ENCODE measurements around the gene SLC7A8.

Gene SLC7A8

DNA sequence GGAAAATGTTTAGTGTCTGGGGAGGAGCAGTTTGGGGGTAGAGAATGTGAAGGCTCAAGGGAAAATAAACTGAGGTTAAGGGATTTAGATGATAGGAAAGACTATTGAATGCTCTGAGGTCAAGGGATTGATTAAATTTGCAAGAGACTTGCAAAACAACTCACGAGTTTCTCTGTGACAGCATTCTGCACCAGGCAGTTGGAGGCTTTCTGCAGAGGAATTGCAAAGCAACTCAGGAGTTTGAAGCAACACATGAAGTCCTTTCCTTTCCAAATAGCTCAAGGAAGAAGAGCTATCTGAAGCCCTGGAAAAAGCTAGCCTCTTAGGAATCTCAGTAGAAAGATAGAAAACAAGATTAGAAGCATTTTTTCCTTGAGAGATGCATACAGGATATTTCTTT is 23.9 kb downstream of the SLC7A8 start:
- in situ Hi-C loops (cut with HindIII; ENCODE audit: low sequenced_read_pairs): no loop called here

DNA sequence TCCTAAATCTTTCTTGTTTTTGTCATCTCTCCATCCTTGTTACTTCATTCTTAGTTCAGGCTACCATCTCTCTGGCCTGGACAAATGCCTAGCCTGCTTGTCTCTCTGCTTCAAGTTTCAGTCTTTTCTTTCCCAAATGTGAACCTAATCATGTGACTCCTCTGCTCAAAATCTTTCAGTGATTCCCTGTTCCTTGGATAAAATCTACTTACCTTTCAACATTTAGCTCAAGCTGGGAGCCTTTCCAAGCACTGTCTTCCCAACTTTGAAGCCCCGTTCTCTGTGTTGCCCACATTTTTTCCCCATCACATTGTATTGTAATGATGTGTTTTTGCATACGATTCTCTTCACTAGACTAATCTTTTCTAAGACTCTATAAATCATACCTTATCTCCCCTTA is 24.7 kb downstream of the SLC7A8 start:
- in situ Hi-C loops (cut with HindIII; ENCODE audit: low sequenced_read_pairs): no loop called here

DNA sequence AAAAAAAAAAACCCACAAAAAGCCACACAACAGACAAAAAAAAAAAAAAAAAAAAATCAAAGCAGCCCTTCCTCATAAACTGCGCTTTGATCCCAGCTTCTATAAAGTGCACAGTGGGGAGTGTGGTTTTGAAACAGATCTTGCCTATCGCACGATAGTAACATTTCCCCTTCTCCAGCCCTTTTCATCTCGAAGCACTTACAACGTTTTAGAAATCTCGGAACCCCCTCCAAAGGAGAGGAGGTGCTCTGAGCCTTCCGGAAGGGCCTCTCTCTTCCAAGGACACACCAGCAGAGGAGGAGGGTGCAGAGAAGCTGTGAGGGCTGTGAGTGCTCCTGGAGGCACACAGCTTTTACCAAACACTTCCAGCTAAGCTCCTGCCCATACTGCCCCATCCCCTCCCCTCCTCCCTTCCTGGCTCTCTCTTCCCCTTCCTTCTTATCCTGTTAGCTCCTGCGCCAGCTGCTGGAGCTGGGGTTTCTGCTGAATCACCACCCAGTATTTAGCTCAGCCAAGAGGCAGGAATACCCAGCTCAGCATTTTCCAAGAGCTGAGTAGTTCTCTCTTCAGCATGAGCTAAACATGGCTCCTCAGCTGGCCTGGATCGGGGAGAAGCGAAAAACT is 28.4 kb downstream of the SLC7A8 start:
- in situ Hi-C loops (cut with HindIII; ENCODE audit: low sequenced_read_pairs): no loop called here

DNA sequence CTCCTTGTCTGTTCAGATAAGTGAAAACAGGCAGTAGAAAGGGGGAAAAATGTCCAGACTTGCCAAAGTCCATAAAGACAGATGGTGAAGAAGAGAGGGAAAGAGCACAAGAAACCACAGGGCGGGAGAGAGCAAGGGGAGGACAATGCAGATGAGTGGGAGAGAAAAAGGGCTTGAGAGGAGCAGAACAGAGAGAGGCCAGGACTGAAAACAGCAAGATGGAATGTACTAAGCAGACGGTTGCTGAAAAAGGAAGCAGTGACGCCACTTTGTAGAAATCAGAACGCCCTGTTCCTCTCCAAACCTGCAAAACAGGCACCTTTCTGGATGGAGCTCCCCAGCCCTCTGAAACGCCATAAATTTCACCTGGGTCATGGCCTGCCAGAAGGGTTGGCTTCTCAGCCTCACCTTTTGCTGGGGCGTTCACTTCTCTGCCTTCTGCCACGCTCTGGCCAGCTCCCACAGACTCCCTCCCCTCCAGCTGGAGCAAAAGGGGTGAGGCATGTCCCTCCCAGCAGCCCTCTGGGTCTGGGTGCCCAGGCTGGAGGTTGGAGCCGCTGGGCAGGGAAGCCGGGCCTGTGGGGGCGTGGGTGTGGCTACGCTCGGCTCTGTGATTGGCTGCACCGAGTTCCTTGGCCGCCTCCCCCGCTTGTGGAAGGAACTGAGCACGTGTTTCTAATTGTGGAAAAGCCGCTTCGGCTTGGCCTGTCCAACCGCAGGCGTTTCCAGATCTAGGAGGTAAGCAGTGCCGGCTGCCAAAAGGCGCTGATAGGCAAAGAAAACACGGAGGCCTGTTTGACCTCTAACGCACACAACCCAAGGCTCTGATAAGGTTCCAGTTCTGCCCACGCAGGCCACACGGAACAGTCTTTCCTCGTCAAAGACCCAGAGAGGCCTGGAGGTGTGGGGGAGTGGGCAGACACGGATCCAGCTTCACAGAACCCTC is 29.3 kb downstream of the SLC7A8 start:
- in situ Hi-C loops (cut with HindIII; ENCODE audit: low sequenced_read_pairs): no loop called here

DNA sequence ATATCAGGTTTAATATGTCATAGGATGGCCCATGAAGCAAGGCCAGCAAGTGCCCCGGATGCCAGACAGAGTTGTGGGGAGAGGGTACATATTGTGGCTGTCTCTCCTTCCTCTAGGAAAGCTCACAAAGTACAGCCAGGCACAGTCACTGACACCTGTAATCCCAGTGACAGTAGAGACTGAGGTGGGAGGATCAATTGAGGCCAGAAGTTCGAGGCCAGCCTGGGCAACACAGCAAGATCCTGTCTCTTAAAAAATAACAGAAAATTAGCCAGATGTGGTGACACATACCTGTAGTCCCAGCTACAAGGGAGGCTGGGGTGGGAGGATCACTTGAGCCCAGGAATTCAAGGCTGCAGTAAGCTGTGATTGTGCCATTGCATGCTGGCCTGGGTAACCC is 32.1 kb downstream of the SLC7A8 start:
- in situ Hi-C loops (cut with HindIII; ENCODE audit: low sequenced_read_pairs): no loop called here

DNA sequence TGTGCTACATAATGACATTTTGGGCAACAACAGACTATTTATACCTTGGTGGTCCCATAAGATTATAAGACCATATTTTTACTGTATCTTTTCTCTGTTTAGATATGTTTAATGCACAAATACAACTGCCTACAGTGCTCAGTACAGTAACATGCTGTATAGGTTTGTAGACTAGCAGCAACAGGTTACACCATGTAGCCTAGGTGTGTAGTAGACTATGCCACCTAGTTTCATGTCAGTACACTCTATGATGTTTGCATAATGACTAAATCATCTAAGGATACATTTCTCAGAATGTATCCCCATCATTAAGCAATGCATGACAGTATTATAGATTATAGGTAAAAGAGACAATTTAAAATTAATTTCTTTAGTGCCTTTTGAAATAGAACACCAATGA is 33.7 kb downstream of the SLC7A8 start:
- in situ Hi-C loops (cut with HindIII; ENCODE audit: low sequenced_read_pairs): no loop called here

DNA sequence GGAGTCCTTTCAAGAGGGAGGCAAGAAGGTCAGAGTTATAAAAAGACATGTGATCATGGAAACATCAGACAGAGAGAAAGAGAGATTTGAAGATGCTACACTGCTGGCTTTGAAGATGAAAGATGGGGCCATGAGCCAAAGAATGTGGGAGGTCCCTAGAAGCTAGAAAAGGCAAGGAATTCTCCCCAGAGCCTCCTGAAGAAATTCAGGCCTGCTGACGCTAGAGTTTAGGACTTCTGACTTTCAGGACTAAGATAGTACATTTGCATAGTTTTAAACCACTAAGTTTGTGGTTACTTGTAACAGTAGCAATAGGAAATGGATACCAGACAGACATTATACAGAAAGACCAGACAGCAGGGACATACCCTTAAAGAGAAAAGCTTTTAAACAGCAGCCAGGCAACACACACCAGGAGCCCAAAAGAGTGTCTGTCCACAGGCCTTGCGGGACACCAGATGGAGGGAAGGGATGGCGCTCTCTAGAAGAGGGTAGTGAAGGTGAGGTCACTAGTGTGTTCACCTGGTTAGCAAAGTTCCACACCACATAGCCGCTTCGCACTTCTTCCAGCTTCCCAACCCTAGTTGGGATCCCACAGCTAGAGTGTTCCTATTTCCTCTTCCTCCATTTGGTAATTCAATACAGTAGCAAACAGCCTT is 34.7 kb downstream of the SLC7A8 start:
- in situ Hi-C loops (cut with HindIII; ENCODE audit: low sequenced_read_pairs): no loop called here

DNA sequence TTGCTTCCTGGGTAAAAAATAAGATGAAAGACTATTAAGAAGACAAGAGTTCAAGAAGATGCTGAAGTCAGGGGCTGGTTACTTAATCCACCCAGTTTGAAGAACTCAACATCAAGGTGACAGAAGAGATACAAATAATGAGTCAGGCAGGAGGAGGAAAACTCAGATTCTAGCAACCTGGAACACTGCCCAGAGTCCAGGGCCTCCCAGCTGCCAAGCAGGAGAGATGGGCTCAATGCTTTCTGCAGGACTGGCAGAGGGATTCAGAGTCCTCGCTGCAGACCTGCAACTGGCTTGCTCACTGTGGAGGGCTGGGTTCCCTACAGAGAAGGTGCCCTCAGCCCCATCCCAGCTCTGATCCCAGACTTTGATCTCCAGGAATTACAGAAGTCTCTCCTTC is 35.8 kb downstream of the SLC7A8 start:
- in situ Hi-C loops (cut with HindIII; ENCODE audit: low sequenced_read_pairs): no loop called here

DNA sequence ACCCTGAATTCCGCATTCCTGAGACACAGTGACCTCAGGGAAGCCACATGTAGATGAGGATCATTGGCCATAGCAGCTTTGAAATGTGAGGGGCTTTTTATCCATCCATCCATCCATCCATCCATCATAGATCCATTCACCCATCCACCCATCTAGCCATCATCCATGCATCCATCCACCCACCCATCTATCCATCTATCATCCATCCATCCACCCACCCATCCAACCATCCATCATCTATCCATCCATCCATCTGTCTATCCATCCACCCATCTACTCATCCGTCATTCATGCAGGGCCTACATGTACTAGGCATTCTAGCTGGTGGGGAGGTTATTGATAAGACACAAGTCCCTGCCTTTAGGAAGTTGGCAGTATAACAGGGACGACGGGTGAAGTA is 36.5 kb downstream of the SLC7A8 start:
- in situ Hi-C loops (cut with HindIII; ENCODE audit: low sequenced_read_pairs): no loop called here

DNA sequence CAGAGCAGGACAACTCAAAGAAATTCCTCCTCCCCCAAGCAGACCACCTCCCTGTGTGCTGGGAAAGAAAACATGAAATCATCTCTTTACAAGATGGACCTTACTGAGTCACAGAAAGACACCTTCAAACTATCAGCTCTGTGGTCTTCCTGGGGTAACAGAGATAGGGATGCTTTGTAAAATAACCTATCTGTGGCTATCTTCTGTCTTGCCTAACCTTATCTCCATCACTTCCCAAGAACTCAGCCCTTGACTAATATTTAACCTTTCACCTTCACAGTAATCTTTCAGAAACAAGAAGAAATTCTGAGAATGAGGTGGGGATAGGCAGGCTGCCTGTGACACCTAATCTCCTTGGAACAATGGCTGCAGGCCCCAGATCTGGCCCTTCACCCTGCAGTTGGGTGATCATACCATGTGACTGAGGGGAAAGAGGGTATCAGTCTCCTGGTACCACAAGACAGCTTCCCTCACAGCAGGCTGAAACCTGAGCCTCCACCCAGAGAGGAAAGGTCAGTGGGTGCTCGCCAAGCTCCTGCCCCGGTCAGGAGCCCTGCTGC is 37.0 kb downstream of the SLC7A8 start:
- in situ Hi-C loops (cut with HindIII; ENCODE audit: low sequenced_read_pairs): no loop called here

DNA sequence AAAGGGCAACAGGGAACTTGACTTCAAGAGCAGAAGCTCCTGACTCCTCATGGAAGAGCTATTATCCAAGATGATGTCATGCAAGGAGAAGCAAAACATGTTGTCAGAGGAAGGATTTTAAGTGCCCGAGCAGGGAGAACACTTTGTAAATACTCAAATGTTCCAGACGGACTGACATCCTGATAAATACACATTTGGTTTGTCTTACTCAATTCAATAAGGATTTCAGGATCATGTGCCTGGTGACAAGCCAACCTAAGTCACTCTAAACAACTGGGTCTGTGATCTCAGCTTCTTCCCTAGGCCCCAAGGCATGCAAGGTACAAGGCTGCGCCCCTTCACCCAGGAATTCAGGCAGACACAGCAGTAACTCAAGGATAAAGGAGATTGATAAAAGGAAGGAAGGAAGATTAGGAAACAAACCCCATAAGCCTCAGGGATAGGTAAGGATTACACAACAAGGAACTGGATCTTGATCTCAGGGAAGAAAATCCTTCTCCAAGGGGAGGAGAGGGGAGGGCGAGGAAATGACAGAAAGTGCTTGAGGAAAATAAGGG is 37.6 kb downstream of the SLC7A8 start:
- in situ Hi-C loops (cut with HindIII; ENCODE audit: low sequenced_read_pairs): no loop called here

DNA sequence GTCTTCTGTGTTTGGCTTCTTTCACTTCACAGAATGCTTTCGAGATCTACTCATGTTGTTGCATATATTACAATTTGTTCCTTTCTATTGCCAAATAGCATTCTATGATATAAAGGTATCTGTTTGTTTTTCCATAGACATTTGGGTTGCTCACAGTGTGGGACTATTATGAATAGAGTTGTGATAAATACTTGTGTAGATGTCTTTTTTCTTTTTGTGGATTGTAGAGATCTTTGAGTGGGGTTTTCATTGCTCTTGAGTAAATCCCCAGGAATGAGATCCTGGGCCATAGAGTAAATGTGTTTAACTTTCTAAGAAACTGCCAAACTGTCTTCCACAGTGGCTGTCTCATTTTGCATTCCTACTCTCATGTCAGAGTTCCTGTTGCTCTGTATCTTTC is 39.5 kb downstream of the SLC7A8 start:
- in situ Hi-C loops (cut with HindIII; ENCODE audit: low sequenced_read_pairs): no loop called here

DNA sequence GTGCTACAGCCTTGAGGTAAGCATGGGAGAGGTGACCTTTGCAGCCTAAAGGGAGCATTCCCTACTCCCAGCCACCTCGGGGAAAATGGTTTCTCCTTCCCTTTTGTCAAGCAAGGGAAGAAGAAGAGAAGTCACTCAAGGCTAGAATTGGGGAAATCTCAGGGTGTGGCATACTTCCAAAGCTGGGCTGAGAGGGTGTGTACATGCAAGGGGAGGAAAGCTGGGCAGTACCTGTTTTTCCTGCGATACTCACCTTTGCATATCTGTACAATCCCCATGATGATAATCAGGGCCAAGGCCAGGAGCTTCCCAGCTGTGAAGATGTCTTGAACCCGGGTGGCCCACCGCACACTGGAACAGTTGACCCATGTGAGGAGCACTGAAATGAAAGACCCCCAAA is 40.6 kb downstream of the SLC7A8 start:
- in situ Hi-C loops (cut with HindIII; ENCODE audit: low sequenced_read_pairs): no loop called here

DNA sequence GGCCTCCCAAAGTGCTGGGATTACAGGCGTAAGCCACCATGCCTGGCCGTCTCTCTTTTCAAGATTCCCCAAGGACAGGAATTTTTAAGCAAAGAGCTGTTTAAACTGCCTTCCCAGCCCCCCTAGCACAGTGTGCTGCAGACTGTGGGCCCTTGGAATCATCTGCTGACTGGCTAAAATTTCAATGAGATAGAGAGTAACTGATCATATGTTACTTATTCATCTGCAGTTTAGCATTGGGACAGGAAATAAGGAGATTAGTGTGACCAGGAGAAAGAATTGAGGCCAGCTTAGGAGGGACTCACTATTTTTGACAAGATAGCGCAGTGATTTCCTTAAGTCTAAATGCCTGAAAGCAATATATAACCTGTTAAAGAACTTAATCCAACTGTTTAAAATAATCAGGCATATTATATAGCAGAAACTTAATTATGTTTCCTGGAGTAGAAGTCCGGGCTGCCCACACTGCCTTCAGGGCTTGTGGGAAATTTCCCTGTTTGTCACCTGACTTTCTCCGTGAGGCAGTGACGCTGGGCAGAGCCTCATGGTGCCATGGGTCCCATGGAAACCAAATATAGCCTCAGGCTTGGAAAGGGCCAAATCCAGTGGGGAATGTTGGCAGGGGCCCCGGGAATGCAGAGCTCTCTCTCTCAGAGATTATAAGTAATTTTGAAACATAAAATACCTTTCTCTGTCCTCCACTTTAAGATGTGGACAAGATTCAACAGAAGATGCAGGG is 41.6 kb downstream of the SLC7A8 start:
- in situ Hi-C loops (cut with HindIII; ENCODE audit: low sequenced_read_pairs): no loop called here

DNA sequence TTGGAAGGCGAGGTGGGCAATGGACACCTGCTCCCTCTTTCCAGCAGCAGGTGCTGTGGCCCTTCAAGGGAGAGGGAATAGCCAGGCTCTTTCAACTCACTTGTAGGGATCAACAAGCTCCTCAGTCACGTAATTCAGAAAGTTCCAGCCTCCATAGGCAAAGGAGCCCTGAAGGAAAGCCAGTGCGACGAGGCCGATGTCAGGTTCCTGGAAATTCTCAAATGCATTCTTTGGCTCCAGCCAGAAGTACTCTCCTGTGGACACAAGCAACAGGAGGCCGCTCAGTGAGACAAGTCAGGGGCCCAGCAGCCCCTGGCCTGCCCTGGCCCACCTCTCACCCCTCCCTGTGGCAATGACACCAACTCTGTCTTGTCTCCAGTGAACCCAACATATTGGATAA is 43.1 kb downstream of the SLC7A8 start:
- in situ Hi-C loops (cut with HindIII; ENCODE audit: low sequenced_read_pairs): no loop called here

DNA sequence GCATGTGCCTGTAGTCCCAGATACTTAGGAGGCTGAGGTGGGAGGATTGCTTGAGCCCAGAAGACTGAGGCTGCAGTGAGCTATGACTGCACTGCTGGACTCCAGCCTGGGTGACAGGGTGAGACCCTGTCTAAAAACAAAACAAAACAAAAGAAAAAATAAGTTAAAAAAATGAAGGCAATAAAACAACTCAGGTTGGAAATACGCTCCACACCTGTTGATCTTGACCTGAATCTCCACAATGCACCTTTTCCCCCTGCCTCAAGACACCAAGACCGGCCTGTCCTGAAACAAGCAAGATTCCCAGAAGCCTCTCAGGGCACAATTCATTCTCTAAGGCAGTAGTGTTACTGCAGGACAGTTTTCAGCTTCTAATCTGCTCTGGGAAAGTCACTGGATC is 43.6 kb downstream of the SLC7A8 start:
- in situ Hi-C loops (cut with HindIII; ENCODE audit: low sequenced_read_pairs): no loop called here

DNA sequence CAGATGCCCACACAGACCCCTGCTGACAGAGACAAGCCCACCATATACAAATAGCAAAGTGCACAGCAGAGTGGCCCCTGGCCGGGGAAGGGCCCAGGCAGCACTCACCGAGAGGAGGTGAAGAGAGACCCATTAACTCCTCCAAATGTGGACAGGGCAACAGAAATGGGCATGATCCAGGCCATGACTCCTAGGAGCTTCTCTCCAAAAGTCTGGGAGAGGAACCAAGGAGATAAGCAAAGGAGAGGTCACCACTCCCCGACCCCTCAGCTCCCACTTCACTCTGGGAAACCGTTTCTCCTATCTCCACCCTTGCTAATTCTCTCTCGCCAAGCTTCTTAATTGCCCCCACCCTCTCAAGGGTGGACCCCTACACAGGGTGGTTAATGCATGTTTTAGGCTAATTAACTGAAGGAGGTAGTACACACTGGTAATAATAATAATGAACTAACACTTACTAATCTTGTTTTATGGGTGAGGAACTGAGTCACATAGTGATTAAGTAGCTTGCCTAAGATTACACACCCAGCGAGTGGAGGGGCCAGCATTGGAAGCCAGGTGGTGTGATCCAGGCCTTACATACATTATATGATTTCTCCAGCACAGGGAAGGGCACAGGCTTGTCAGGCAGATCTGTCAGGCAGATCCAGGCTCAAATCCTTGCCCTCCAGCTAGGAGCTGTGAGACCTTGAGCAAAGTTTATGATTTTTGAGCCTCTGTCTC is 45.5 kb downstream of the SLC7A8 start:
- in situ Hi-C loops (cut with HindIII; ENCODE audit: low sequenced_read_pairs): no loop called here

DNA sequence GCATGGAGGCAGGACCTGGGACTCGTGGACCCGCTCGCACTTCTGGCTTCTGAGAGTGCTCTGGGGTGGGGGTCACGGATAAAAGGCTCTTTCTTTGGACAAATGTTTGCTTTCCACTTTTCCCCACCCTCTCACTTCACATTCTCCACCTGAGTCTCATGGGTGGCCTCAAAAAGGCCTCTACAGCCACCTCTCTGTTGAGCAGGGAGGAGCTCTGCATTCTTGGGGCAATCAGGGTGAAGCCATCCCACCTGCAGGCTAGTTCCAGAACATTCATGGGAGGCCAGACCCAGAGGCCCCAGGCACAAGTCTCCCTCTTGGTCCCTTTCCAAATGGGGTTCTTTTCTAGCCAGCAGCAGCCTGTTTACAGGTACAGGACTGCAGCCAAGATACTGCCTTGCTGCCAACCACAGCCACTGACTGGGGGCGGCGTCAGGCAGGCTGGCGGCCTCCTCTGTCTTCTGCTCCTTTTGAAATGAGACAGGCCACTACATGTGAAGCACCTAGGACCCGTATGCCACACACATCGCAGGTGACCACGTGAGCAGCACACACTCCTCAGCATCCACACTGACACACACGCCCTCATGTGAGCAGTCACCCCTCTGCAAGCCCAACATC is 46.2 kb downstream of the SLC7A8 start:
- in situ Hi-C loops (cut with HindIII; ENCODE audit: low sequenced_read_pairs): no loop called here

DNA sequence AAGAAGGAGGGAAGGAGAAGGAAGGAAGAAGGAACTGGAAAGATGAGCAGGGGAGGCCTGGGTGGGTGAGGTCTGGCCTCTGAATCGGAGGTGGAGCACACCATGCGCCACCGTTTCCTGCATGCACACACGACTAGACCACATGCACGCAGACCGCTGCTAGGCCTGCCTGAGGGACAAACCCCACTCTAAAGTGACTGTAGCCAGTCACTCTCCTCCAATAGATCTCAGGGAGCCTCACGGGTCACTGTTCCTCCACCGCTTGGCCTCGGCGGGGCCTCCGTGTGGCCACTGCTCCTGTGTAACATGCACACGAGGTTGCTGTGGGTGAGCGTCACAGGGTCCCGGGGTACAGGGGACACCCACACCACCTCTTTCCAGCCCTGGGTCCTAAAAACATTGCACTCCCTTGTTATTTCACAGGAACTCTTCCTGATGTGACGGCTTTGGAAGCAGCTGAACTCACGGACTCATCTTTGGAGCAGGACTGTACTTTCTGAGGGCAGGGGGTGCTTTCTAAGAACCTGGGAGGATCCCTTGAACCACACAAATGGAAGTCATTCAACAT is 46.8 kb downstream of the SLC7A8 start:
- in situ Hi-C loops (cut with HindIII; ENCODE audit: low sequenced_read_pairs): no loop called here

All from DLD1 (cell line).